ENCODE results near the gene PPP2R2B. TPM values are rescaled to one million over a fixed set of nuclear protein-coding genes. Genes with fewer than 3 reads are reported as not detected.
"Not testable (repeated sequence)": the region's sequence is repeated elsewhere in the genome, so short reads cannot be mapped to it uniquely, and the experiment has no call there.

PPP2R2B gene
- total RNA-seq, 1 donor from 2014 or later: 0.76 TPM

GRCh38 chr5:146732962-146733361 lies 145.6 kb downstream of the PPP2R2B start:
- no peak for ATAC-seq

DNA sequence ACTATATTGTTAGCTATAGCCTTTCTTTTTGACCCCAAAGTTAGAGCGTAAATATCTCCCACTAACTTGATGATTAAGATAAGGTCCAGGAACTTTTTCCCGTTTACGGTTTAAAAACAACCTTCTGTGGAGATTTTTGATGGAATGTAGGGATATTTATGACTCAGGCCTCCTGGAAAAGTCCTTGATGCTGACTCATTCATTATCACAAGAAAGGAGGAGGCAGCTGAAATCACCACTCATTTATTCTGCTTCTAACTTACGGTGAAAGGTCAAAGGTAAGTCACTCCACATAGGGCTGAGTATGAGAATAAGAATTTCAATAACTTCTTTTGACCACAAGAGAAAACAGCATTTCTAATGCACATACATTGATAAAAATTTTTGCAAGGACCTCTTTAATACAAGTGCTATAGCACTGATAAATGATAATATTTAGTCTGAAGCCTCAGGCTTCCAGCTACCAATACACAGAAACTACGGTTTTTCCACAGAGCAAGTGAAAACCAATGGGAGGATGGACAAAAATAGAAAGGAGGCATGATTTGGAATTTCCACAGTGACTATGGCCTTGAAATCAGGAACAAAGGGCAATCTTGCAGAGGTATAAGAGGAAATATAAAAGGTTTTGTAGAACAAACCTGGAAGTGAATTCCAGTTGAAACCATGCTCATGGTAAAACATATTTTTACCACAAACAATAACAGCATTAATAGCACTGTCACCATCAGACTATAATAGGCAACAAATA lies 146.5 kb downstream of the PPP2R2B start:
- ATAC-seq: peak; percentile 46

DNA sequence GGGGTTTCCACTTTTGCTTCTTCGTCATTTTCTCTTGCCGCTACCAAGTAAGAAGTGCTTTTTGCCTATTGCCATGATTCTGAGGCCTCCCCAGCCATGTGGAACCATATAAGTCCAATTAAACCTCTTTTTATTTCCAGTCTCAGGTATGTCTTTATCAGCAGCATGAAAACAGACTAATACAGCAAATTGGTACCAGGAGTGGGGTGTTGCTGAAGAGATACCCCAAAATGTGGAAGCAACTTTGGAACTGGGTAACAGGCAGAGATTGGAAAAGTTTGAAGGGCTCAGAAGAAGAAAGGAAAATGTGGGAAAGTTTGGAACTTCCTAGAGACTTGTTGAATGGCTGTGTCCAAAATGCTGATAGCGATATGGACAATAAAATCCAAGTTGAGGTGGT lies 149.8 kb downstream of the PPP2R2B start:
- ATAC-seq: not testable (repeated sequence)

- ATAC-seq: no peak
Measured at GRCh38 chr5:146726891-146727290, 151.7 kb downstream of the PPP2R2B start.

DNA sequence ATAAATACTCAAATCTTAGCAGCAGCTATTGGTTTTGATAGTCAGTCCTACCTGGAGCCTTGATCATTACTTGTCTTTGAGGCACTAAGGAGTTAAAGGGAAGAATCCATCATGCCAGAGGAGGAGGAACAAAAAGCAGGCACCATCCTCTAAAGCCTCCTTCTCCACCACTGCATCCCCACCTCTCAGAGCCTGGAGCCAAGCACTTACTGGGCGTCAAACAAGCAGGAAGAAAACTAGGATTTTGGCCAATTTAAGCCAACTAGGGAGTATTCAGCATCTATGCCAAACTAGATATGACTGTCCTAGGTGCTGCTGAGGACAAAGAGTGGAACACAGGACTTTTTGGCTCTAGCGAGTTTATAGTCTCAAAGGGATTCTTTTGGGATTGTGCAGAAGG lies 152.5 kb downstream of the PPP2R2B start:
- no peak for ATAC-seq

DNA sequence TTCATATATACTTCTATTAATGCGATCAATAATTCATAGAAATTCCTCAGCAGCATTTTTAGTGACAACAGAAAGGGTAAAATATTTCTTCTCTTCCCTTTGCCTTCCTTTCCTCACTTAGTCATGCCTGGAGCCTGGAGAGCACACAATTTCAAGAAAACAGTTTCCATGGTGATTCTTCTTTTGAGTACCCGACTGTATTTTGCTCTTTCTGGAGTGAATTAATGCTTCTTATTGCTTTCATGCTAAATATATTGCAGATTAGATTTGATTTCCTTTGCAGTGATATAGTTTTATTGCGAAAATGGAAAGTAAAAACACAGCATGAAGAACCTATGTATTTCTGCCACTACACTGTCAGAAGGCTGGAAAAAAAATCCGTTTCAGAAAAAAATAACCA lies 153.5 kb downstream of the PPP2R2B start:
- ATAC-seq: no peak

DNA sequence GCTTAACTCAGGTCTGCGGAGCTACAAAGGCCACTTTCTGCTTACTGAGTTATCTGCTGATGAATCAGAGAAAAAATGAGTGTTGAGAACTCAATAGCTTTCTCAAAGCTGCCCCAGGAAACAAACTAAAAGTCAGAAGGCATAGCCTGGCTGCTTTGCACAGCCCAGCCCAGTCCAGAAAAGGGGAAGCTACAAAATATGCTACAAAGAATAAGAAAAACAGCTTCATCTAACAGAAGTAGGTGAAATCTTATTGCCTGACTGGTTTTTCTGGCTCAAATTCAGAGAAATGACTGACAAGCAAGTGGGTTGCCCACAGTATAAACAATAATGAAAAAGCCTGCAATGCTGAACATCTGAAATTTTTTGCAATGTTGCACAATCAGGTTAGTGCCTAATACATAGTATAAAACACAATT lies 156.2 kb downstream of the PPP2R2B start:
- ATAC-seq: peak; percentile 63

- no peak for ATAC-seq
Measured at GRCh38 chr5:146721073-146721815, 157.3 kb downstream of the PPP2R2B start.

DNA sequence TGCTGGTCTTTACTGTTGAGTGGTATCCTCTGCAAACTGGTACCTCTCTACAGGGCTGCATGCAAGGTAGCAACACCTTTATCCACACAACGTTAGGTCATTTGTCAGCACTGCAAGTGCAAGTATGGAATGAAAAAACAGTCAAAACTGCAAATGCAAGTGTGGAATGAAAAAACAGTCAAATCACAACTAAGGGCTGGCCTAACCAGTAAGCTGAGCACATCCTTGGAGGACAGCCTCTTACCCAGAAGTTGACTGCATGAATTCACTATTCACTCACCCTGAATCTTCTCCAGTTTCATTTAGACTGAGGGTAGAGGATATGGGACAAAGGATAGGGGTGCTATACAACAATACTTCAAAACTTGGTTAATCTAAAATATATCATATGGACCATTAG lies 158.4 kb downstream of the PPP2R2B start:
- ATAC-seq: no peak

DNA sequence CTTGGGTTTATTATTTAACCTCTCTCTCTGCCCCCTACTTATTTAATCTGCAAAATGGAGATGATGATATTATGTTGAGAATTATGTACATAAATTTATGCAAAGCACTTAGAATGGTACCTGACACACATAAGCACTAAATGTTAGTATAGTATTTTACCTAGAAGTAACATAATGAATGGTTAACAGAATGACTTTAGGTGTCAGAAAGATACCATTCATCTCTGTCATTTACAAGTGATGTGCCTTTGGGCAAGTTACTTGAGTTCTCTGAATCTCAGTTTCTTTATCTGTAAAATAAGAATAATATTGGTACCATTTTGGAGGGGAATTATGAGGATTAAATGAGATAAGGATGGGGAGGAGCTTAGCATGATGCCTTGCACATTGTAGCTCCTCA lies 159.4 kb downstream of the PPP2R2B start:
- ATAC-seq: no peak

DNA sequence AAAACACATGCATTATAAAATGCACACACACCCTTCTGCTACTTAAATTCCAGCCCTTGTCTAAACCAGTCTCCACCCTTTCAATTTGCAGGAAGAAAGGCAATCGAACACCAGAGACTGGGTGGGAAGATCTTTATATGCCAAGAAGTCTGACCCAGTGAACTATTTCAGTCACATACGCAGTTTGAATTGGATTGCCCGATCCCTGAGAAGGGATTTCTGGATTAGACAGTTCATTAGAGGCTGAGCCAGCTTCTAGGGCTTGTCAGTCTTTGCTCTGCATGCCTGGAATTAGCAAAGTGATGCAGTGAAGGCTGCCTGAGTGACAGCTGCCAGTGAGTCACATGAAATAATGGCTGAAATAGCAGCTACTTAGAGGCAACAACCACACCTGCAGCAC lies 159.9 kb downstream of the PPP2R2B start:
- ATAC-seq: peak; percentile 95

DNA sequence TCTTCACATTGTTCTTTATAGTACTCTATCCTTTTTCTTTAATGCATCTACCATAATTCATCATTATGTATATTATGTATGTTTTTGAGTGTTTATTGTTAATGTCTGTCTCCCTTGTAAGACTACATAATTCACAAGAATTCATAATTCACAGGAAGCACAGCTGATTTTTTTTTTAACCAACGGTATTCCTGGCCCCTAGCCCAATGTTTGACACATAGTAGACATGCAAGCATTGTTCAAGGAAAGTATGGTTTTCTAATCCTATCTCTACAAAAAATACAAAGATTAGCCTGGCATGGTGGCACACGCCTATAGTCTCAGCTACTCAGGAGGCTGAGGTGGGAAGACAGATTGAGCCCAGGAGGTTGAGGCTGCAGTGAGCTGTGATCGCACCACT lies 160.6 kb downstream of the PPP2R2B start:
- no peak for ATAC-seq

GRCh38 chr5:146716636-146717035 lies 161.9 kb downstream of the PPP2R2B start:
- no peak for ATAC-seq

DNA sequence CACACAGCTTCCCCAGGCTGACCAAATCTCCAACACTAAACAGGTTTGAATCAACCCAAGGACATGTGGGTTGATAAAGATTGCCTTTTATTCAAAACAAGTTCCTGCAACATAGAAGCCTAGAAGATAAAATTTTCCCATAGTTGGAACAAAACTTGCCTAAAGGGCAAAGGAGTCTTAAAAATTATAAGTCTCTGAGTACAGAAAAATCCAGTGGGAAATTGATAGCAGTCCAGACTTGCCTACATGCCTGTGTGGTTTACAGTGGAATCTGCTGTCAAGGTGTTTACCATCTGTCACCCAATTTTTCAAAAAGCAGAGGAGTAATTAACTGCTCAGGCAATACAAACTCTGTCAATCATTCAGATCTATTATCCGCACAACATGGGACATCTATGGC lies 168.2 kb downstream of the PPP2R2B start:
- no peak for ATAC-seq

DNA sequence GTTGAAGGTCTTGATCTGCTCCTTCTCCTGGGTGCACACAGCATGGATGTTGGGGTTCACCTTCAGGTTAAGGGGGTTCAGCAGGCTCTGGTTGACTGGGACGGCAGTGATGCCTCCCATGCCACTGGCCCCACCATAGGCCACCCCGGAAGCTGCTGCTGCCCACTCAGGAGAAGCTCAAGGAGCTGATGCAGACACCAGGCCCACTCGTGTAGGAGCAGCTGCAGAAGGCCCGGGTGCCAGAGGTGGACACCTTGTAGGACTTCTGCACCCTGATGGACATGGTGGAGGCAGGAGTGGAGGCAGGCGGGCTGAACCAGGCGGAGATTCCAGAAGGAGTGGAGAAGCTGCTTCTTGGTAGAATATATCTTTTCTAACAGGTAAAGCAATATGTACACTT lies 171.2 kb downstream of the PPP2R2B start:
- no peak for ATAC-seq

DNA sequence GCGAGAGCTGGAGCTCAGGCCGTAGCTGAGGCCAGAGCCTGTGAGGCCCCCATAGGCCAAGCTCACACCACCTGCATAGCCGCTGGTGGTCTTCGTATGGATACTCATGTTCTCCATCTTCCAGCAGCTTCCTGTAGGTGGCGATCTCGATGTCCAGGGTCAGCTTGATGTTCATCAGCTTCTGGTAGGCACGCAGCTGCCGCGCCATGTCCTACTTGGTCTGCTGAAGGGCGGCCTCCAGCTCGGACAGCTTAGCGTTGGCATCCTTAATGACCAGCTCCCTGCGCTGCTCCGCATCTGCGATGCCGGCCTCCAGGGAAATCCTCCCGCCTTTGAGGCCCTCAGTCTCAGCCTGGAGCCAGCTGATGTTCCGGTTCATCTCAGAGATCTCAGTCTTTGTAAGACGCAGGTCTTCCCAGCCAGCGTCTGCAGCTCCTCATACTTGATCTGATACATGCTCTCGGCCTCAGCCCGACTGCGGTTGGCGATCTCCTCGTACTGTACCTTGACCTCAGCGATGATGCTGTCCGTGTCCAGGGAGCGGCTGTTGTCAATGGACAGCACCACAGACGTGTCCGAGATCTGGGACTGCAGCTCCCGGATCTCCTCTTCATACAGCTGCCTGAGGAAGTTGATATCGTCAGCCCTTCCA lies 172.1 kb downstream of the PPP2R2B start:
- ATAC-seq: no peak

- no peak for ATAC-seq
Measured at GRCh38 chr5:146704949-146705665, 173.4 kb downstream of the PPP2R2B start.

DNA sequence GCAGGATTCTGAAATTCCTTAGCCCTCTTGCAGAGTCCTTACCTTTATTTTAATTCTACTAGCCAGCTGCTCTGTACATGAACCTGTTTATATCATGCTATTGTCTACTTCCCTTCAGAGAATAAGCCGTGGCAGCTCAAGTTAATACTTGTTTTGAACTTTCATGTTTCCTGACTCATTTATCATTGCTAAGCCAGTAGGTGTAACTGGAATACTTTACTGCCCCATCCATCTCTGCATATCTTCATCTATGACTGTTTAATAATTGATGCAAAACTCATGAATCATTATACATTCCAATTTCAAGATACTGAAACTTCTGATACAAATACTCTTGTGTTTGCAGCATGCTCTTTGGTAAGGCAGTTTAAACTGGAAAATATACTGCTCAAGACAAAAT lies 174.7 kb downstream of the PPP2R2B start:
- ATAC-seq: peak; percentile 96

GRCh38 chr5:146703499-146703898 lies 175.1 kb downstream of the PPP2R2B start:
- peak; percentile 61 for ATAC-seq

GRCh38 chr5:146699664-146700418 lies 178.7 kb downstream of the PPP2R2B start:
- ATAC-seq: no peak

- peak; percentile 54 for ATAC-seq
Measured at GRCh38 chr5:146699138-146699537, 179.4 kb downstream of the PPP2R2B start.

DNA sequence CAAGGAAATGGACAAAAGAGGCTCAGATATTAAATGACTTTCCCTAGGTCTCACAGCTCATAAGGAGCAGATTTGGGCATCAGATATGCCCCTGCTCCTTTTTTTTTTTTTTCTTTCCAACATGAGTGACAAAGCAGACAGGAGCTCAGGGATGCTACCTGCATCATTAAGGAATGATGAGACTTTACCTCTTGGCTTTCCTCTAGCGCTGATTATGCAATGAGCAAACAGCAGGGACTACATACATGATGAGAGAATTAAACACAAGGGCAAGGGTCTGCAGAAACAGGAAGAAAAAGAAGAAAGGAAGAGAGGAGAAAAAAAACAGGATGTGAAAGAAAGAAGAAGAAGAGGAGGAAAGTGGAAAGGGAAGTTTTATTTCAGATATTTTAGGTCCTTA lies 179.9 kb downstream of the PPP2R2B start:
- no peak for ATAC-seq
